ENCODE measurements around the gene MAPKAP1. TPM values are rescaled to one million over a fixed set of nuclear protein-coding genes. Genes with fewer than 3 reads are reported as not detected.

The MAPKAP1 gene
- total RNA-seq, 2 experiments from 2014 or later, result 55.3 to 57.9 TPM

- Mint-ChIP-seq H3K36me3 (peaks cover 2% of the 10 kb centered on the region), H3K27ac (no peak overlapping the region), H3K9me3 (no peaks in the 10 kb centered on the region), H3K4me1 (ENCODE audit: low read depth) (no peaks in the 10 kb centered on the region), H3K4me3 (no peak overlapping the region), H3K27me3 (no peaks in the 10 kb centered on the region)
- intact Hi-C loops (cut with micrococcal nuclease), result no loop called here
- POLR2A ChIA-PET, result no interaction called here
- CTCF ChIA-PET, result interaction anchor here (0.6 to 1.3 kb wide), 4 partner anchors 9 to 485 kb away, joined by 3 to 6 read pairs (median 4); no protein-coding TSS in a partner anchor
- no peak for DNase-seq
Measured at GRCh38 chr9:125549891-125550885, 156.8 kb downstream of the MAPKAP1 start.

- ChIA-PET CTCF (interaction anchor here (1.2 kb wide), 1 partner anchor 9 kb away, joined by 6 read pairs; no protein-coding TSS in a partner anchor), POLR2A (no interaction called here)
- Mint-ChIP-seq H3K27me3 (no peaks in the 10 kb centered on the region), H3K27ac (no peak overlapping the region), H3K4me3 (no peak overlapping the region), H3K9me3 (no peaks in the 10 kb centered on the region), H3K36me3 (peaks cover 2% of the 10 kb centered on the region), H3K4me1 (ENCODE audit: low read depth) (no peaks in the 10 kb centered on the region)
- no peak for DNase-seq
- intact Hi-C loops (cut with micrococcal nuclease), result no loop called here
Measured at GRCh38 chr9:125549465-125549871, 157.5 kb downstream of the MAPKAP1 start.

- intact Hi-C loops (cut with micrococcal nuclease), result no loop called here
- Mint-ChIP-seq H3K27me3 (no peaks in the 10 kb centered on the region), H3K27ac (no peak overlapping the region), H3K36me3 (peaks cover 2% of the 10 kb centered on the region), H3K9me3 (no peaks in the 10 kb centered on the region), H3K4me3 (no peak overlapping the region), H3K4me1 (ENCODE audit: low read depth) (no peaks in the 10 kb centered on the region)
- CTCF ChIA-PET, result no interaction called here
- POLR2A ChIA-PET, result no interaction called here
- no peak for DNase-seq
Measured at GRCh38 chr9:125549039-125549438, 158.0 kb downstream of the MAPKAP1 start.

- no peak for DNase-seq
- Mint-ChIP-seq H3K36me3 (peaks cover 2% of the 10 kb centered on the region), H3K27ac (no peak overlapping the region), H3K4me1 (ENCODE audit: low read depth) (no peaks in the 10 kb centered on the region), H3K27me3 (no peaks in the 10 kb centered on the region), H3K9me3 (no peaks in the 10 kb centered on the region), H3K4me3 (no peak overlapping the region)
- intact Hi-C loops (cut with micrococcal nuclease), result no loop called here
- ChIA-PET CTCF (interaction anchor here (1.6 kb wide), 1 partner anchor 11 kb away, joined by 6 read pairs; no protein-coding TSS in a partner anchor), POLR2A (no interaction called here)
Measured at GRCh38 chr9:125548141-125548540, 158.9 kb downstream of the MAPKAP1 start.

- CTCF ChIA-PET, result interaction anchor here (1.6 kb wide), 1 partner anchor 11 kb away, joined by 6 read pairs; no protein-coding TSS in a partner anchor
- no peaks in the 10 kb centered on the region for H3K27me3 Mint-ChIP-seq
- H3K4me1 Mint-ChIP-seq (ENCODE audit: low read depth), result no peaks in the 10 kb centered on the region
- H3K4me3 Mint-ChIP-seq, result no peak overlapping the region
- POLR2A ChIA-PET, result no interaction called here
- DNase-seq, result no peak
- intact Hi-C loops (cut with micrococcal nuclease), result no loop called here
- H3K36me3 Mint-ChIP-seq, result peaks cover 2% of the 10 kb centered on the region
- H3K27ac Mint-ChIP-seq, result no peak overlapping the region
- no peaks in the 10 kb centered on the region for H3K9me3 Mint-ChIP-seq
Measured at GRCh38 chr9:125547368-125547767, 159.6 kb downstream of the MAPKAP1 start.

GRCh38 chr9:125545845-125546244 lies 161.2 kb downstream of the MAPKAP1 start:
- intact Hi-C loops (cut with micrococcal nuclease), result no loop called here
- H3K36me3 Mint-ChIP-seq, result peaks cover 8% of the 10 kb centered on the region
- H3K27ac Mint-ChIP-seq, result no peak overlapping the region
- ChIA-PET CTCF (no interaction called here), POLR2A (no interaction called here)
- H3K27me3 Mint-ChIP-seq, result no peaks in the 10 kb centered on the region
- H3K4me1 Mint-ChIP-seq (ENCODE audit: low read depth), result no peaks in the 10 kb centered on the region
- H3K4me3 Mint-ChIP-seq, result no peak overlapping the region
- no peak for DNase-seq
- H3K9me3 Mint-ChIP-seq, result no peaks in the 10 kb centered on the region

- CTCF ChIA-PET, result interaction anchor here (1.5 kb wide), 1 partner anchor 14 kb away, joined by 4 read pairs; no protein-coding TSS in a partner anchor
- Mint-ChIP-seq H3K27ac (no peak overlapping the region), H3K27me3 (no peaks in the 10 kb centered on the region)
Measured at GRCh38 chr9:125544988-125545651, 161.9 kb downstream of the MAPKAP1 start.

GRCh38 chr9:125544484-125544883 lies 162.5 kb downstream of the MAPKAP1 start:
- intact Hi-C loops (cut with micrococcal nuclease), result no loop called here
- ChIA-PET CTCF (interaction anchor here (1.5 kb wide), 1 partner anchor 14 kb away, joined by 4 read pairs; no protein-coding TSS in a partner anchor), POLR2A (no interaction called here)
- peaks cover 2% of the 10 kb centered on the region for H3K4me1 Mint-ChIP-seq (ENCODE audit: low read depth)
- no peaks in the 10 kb centered on the region for H3K27me3 Mint-ChIP-seq
- H3K4me3 Mint-ChIP-seq, result no peak overlapping the region
- DNase-seq, result no peak
- peaks cover 6% of the 10 kb centered on the region for H3K36me3 Mint-ChIP-seq
- no peak overlapping the region for H3K27ac Mint-ChIP-seq
- no peaks in the 10 kb centered on the region for H3K9me3 Mint-ChIP-seq

More at GRCh38 chr9:125544988-125545651, 161.9 kb downstream of the MAPKAP1 start:
- no peak for DNase-seq
- Mint-ChIP-seq H3K36me3 (peaks cover 8% of the 10 kb centered on the region), H3K9me3 (no peaks in the 10 kb centered on the region), H3K4me3 (no peak overlapping the region), H3K4me1 (ENCODE audit: low read depth) (peaks cover 2% of the 10 kb centered on the region)
- intact Hi-C loops (cut with micrococcal nuclease), result no loop called here
- POLR2A ChIA-PET, result no interaction called here

- H3K27me3 Mint-ChIP-seq, result no peaks in the 10 kb centered on the region
- POLR2A ChIA-PET, result interaction anchor here (1.7 kb wide), 1 partner anchor 20 kb away, joined by 3 read pairs; no protein-coding TSS in a partner anchor
- intact Hi-C loops (cut with micrococcal nuclease), result no loop called here
- H3K36me3 Mint-ChIP-seq, result peaks cover 5% of the 10 kb centered on the region
- H3K4me3 Mint-ChIP-seq, result no peak overlapping the region
- no peak for DNase-seq
- no peaks in the 10 kb centered on the region for H3K9me3 Mint-ChIP-seq
- H3K27ac Mint-ChIP-seq, result no peak overlapping the region
- peaks cover 2% of the 10 kb centered on the region for H3K4me1 Mint-ChIP-seq (ENCODE audit: low read depth)
- CTCF ChIA-PET, result interaction anchor here (0.6 to 1.1 kb wide), 3 partner anchors 12 to 410 kb away, joined by 3 to 9 read pairs (median 3); no protein-coding TSS in a partner anchor
Measured at GRCh38 chr9:125541840-125542243, 165.2 kb downstream of the MAPKAP1 start.

- POLR2A ChIA-PET, result no interaction called here
- intact Hi-C loops (cut with micrococcal nuclease), result no loop called here
- CTCF ChIA-PET, result interaction anchor here (1.2 kb wide), 1 partner anchor 27 kb away, joined by 3 read pairs; no protein-coding TSS in a partner anchor
Measured at GRCh38 chr9:125540497-125540896, 166.5 kb downstream of the MAPKAP1 start.

GRCh38 chr9:125538092-125538473 lies 168.9 kb downstream of the MAPKAP1 start:
- Mint-ChIP-seq H3K27ac (no peak overlapping the region), H3K4me3 (no peak overlapping the region), H3K9me3 (no peaks in the 10 kb centered on the region), H3K27me3 (no peaks in the 10 kb centered on the region), H3K4me1 (ENCODE audit: low read depth) (peaks cover 2% of the 10 kb centered on the region), H3K36me3 (peaks cover 5% of the 10 kb centered on the region)
- no peak for DNase-seq
- intact Hi-C loops (cut with micrococcal nuclease), result no loop called here
- ChIA-PET CTCF (interaction anchor here (1.0 kb wide), 1 partner anchor 20 kb away, joined by 4 read pairs; no protein-coding TSS in a partner anchor), POLR2A (no interaction called here)

More at GRCh38 chr9:125540497-125540896, 166.5 kb downstream of the MAPKAP1 start:
- Mint-ChIP-seq H3K4me1 (ENCODE audit: low read depth) (peaks cover 2% of the 10 kb centered on the region), H3K4me3 (no peak overlapping the region), H3K27ac (no peak overlapping the region), H3K27me3 (no peaks in the 10 kb centered on the region), H3K9me3 (no peaks in the 10 kb centered on the region), H3K36me3 (peaks cover 5% of the 10 kb centered on the region)
- DNase-seq, result no peak

Data from activated CD4-positive, alpha-beta memory T cell treated with anti-CD3 and anti-CD28 coated beads for 36 hours (primary cell).